CD4-positive, alpha-beta T cell treated with Interleukin-4 for 4 hours (primary cell): ENCODE data around the gene TMEM132D.

Source experiments
- DNase-seq: peaks from one replicate; pipeline ENCODE4 v3.0.0-alpha.2; 2020

The TMEM132D gene

DNA sequence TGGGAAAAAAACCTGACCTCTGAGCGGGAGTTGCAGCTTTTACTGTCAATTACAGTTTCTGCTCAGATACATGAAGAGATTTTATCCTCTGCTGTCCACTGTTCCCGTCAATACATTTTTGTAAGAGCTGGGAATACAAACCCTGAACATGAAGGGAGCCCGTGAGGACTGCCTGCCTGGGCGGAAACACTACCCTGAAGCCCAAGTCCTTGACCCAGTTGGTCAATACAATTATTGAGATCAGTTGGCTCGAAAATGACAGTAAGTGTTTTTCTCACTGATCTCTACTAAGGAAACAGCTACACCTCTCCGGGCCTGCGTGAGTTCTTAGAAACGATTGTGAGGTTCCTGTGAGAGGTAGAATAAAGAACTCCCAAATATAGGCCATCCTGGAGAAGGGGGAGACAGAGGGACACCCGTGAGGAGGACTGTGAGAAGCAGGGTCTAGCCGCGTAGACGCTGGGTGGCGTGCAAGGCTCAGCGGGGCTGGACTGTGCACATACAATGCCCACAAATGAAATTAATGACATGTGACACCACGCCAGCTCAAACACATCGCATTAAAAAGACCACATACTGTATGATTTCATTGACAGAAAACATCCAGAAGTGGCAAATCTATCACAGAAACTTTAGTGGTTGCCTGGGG is 509.5 kb downstream of the TMEM132D start:
- no peak for DNase-seq

- no peak for DNase-seq
Observed at GRCh38 chr12:129393357-129393937, 510.4 kb downstream of the TMEM132D start.

DNA sequence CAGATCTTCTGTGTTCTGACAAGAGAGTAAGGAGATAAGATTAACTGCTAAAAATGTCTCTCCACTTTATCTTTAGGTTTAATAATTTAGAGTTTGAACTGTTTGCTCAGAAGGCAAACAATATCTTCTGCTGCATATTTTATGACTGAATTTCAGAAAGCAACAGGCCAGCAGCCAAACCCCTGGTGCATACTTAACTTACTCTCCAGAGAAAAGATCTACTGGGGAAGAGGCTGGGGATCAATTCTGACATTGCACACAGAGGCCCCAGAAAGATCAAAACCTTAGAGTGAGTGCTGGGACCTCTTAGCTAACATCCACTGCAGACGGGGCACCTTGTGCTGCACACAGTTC is 518.2 kb downstream of the TMEM132D start:
- DNase-seq: no peak

- no peak for DNase-seq
Observed at GRCh38 chr12:129383956-129384355, 519.9 kb downstream of the TMEM132D start.

GRCh38 chr12:129381715-129382114 is 522.1 kb downstream of the TMEM132D start:
- no peak for DNase-seq

GRCh38 chr12:129379076-129379804 is 524.6 kb downstream of the TMEM132D start:
- DNase-seq: no peak

- DNase-seq: no peak
Observed at GRCh38 chr12:129378496-129378895, 525.3 kb downstream of the TMEM132D start.

- DNase-seq: no peak
Observed at GRCh38 chr12:129373746-129374145, 530.1 kb downstream of the TMEM132D start.

- DNase-seq: no peak
Observed at GRCh38 chr12:129372876-129373275, 530.9 kb downstream of the TMEM132D start.

DNA sequence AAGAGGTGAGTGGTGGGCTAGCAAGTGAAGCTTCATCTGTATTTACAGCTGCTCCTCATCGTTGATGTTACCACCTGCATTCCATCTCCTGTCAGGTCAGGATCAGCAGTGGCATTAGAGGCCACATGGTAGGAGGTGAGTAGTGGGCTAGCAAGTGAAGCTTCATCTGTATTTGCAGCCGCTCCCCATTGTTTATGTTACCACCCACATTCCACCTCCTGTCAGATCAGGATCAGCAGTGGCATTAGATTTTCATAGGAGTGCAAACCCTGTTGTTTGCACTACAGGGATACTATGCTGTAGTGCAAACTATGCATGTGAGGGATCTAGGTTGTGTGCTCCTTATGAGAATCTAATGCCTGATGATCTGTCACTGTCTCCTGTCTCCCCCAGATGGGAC is 531.5 kb downstream of the TMEM132D start:
- DNase-seq: no peak

DNA sequence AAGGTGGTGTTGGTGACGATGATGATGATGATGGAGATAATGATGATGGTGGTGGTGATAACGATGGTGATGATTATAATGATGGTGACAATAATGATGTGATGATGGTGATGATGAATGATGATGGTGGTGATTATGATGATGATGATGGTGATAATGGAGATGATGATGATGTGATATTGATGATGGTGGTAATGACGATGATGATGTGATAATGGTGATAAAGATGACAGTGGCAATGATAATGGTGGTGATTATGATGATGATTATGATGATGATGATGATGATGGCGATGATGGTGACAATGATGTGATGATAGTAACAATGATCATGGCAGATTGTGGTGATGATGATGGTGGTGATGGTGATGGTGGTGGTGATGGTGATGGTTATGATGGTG is 532.6 kb downstream of the TMEM132D start:
- DNase-seq: no peak

DNA sequence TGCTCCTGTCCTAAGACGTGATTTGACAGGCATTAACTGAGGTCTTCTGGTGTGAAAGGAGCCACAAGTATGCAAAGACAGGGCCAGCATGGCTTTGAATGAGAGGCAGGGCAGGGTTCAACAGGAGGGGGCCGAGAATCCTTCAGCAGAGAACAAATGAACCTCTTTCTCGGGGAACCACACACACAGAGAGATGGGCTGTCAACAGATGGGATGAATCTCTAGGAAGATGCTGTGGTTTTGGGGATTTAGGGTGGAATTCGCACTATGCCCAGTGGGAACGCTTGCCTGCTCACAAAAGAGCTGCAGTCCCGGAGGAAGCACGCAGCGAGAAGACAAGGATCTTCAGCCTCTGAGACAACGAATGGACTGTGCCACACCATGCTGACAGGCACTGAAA is 537.2 kb downstream of the TMEM132D start:
- DNase-seq: no peak

DNA sequence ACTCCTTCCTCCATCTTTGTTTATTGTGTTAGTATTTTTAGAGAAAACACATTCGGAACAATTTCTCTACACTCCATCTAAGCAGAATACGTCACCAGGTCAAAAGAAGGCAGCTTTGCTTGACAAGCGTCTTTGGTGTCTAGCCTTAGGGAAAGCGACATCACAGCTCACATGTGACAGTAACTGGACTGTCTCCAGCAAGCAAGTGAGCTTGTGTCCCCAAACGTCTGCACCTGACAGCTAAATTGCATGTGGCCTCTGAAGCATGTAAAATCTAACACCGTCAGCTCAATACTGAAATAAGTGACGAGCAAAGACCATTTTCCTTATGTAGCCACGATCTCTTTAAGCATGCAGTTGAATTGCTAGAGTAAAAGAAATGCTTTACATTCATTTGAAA is 540.8 kb downstream of the TMEM132D start:
- no peak for DNase-seq

- no peak for DNase-seq
Observed at GRCh38 chr12:129357233-129357632, 546.6 kb downstream of the TMEM132D start.

- DNase-seq: no peak
Observed at GRCh38 chr12:129351481-129351880, 552.3 kb downstream of the TMEM132D start.

GRCh38 chr12:129339336-129339735 is 564.5 kb downstream of the TMEM132D start:
- no peak for DNase-seq

GRCh38 chr12:129337413-129337812 is 566.4 kb downstream of the TMEM132D start:
- no peak for DNase-seq

- DNase-seq: no peak
Observed at GRCh38 chr12:129335773-129336172, 568.1 kb downstream of the TMEM132D start.

- no peak for DNase-seq
Observed at GRCh38 chr12:129332286-129332685, 571.5 kb downstream of the TMEM132D start.

DNA sequence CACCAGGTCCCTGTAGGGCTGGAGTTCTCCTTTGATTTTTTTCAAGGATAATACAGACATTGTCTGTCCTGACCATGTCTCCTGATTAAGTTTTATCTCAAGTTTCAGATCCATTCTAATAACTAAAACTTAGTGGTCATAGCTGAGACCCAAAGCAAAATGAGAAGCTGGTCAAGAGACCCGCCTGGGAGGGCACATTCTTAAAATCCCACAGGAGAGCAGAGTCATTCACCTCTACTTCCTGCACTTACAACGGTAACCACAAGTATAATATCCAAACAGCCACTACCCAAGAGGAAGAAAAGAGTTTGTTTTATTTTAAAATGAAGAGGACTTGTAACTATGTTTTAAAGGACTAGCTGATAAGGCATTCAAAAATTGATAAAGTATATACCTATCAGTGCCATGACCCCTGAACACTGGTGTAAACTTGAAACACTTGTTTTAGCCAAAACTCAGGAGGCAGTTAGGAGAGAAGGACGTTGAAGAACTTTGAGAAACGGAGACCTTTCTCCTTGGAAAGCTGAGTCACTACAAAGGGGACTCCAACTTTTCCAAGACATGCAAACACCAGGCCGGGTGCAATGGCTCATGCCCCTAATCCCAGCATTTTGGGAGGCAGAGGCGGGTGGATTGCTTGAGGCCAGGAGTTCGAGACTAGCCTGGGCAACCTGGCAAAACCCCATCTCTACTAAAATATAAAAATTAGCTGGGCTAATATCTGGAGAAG is 572.3 kb downstream of the TMEM132D start:
- DNase-seq: no peak

- no peak for DNase-seq
Observed at GRCh38 chr12:129328235-129328634, 575.6 kb downstream of the TMEM132D start.

DNA sequence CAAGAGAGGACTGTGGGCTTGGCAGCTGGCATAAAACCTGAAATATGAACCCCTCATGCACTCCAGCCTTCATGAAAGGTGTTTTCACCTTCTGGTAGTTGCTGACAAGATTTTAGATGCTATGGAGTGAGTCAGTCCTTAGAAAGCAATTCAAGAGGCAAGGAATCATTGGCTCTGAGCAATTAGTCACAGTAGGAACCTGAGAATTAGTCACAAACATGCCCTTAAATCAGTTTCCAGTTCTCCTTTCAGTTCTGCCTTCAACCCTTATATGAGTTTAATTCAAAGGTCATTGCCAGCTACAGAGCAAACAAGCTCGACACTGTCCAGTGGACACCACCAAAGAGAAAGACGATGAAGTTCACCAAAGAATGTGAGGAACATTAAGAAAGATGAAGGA is 578.3 kb downstream of the TMEM132D start:
- DNase-seq: no peak

DNA sequence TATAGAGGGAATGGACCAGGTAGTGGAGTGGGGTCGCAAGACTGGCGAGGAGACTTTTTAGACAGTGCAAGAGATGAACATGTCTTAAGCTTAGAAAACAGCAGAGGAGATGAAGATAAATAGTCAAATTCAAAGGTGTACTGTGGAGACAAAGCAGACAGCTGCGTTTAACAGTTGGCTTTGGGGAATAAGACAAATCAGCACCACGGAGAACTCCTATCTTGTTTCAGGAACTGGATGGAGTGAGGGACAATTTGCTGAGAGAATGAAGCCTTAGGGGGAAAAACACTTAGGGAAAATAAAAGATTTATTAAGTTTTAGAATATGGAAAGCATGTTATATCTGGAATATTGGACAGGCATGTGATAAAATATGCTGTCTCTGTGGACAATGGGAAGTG is 591.8 kb downstream of the TMEM132D start:
- no peak for DNase-seq

GRCh38 chr12:129310346-129310745 is 593.5 kb downstream of the TMEM132D start:
- no peak for DNase-seq
